ENCODE data around the gene ZNHIT2. TPM values are rescaled to one million over a fixed set of nuclear protein-coding genes. Genes with fewer than 3 reads are reported as not detected.
A peak's percentile ranks its signal among the peaks of the same experiment; 100 is the strongest.
"Not testable (repeated sequence)": the region's sequence is repeated elsewhere in the genome, so short reads cannot be mapped to it uniquely, and the experiment has no call there.

ZNHIT2 gene
- total RNA-seq, 2 donors from 2014 or later: 6.6 to 8.2 TPM

- intact Hi-C loops (cut with DNase I): loop anchor here in 1 of 2 donors (5.0 kb wide), 1 partner anchor 58 kb away; the partner anchor contains the start of gene CAPN1
Observed at GRCh38 chr11:65124480-65125196, 7.1 kb upstream of the ZNHIT2 start.

GRCh38 chr11:65121865-65122696, 4.6 kb upstream of the ZNHIT2 start, which contains the start of the genes FAU and MRPL49:
FAU (minus strand) TSS chr11:65122134; CDS start chr11:65121813, 321 bp downstream.
MRPL49 (plus strand) TSS chr11:65122321; CDS start chr11:65122347, 26 bp downstream.
- ATAC-seq (peak; percentile 91 to 93), DNase-seq (peak; percentile 99)
- intact Hi-C loops (cut with DNase I): loop anchor here in 1 of 2 donors (5.0 kb wide), 1 partner anchor 60 kb away; the partner anchor contains the start of gene CAPN1

More at GRCh38 chr11:65124480-65125196, 7.1 kb upstream of the ZNHIT2 start:
- DNase-seq (no peak), ATAC-seq (no peak)

GRCh38 chr11:65121447-65121864, 4.0 kb upstream of the ZNHIT2 start:
- ATAC-seq (peak in 1 of 2 donors; percentile 0), DNase-seq (no peak)
- intact Hi-C loops (cut with DNase I): loop anchor here in 1 of 2 donors (5.0 kb wide), 1 partner anchor 61 kb away; the partner anchor contains the start of gene CAPN1

- ATAC-seq: no peak
- intact Hi-C loops (cut with DNase I): loop anchor here in 1 of 2 donors (5.0 kb wide), 1 partner anchor 61 kb away; the partner anchor contains the start of gene CAPN1
- DNase-seq: no peak
Observed at GRCh38 chr11:65120831-65121230, 3.3 kb upstream of the ZNHIT2 start.

GRCh38 chr11:65119670-65119995, 2.1 kb upstream of the ZNHIT2 start:
- ATAC-seq (no peak), DNase-seq (no peak)
- intact Hi-C loops (cut with DNase I): loop anchor here in 1 of 2 donors (5.0 kb wide), 1 partner anchor 107 kb away; the partner anchor contains the start of gene ARL2

- not testable (repeated sequence) for ATAC-seq, DNase-seq
- intact Hi-C loops (cut with DNase I): loop anchor here in 1 of 2 donors (5.0 kb wide), 1 partner anchor 107 kb away; the partner anchor contains the start of gene ARL2
Observed at GRCh38 chr11:65118891-65119669, 1.6 kb upstream of the ZNHIT2 start.

- no peak for ATAC-seq
- no peak for DNase-seq
- intact Hi-C loops (cut with DNase I): loop anchor here in 1 of 2 donors (5.0 kb wide), 1 partner anchor 106 kb away; the partner anchor contains the start of gene ARL2
Observed at GRCh38 chr11:65118097-65118837, 766 bp upstream of the ZNHIT2 start.

GRCh38 chr11:65116370-65117205, 913 bp downstream of the ZNHIT2 start:
- DNase-seq: no peak
- peak; percentile 4 to 5 for ATAC-seq
- intact Hi-C loops (cut with DNase I): loop anchor here in 1 of 2 donors (5.0 kb wide), 1 partner anchor 104 kb away; the partner anchor contains the start of gene ARL2

GRCh38 chr11:65115361-65116082, 2.0 kb downstream of the ZNHIT2 start:
- no peak for DNase-seq
- intact Hi-C loops (cut with DNase I): loop anchor here in 1 of 2 donors (5.0 kb wide), 1 partner anchor 103 kb away; the partner anchor contains the start of gene ARL2
- no peak for ATAC-seq

GRCh38 chr11:65114538-65115171, 2.8 kb downstream of the ZNHIT2 start:
- no peak for DNase-seq
- intact Hi-C loops (cut with DNase I): loop anchor here in 1 of 2 donors (5.0 kb wide), 1 partner anchor 102 kb away; the partner anchor contains the start of gene ARL2
- ATAC-seq: no peak

GRCh38 chr11:65113839-65114238, 3.7 kb downstream of the ZNHIT2 start:
- DNase-seq (no peak), ATAC-seq (no peak)
- intact Hi-C loops (cut with DNase I): no loop called here

GRCh38 chr11:65113361-65113756, 4.1 kb downstream of the ZNHIT2 start:
- DNase-seq (no peak), ATAC-seq (no peak)
- intact Hi-C loops (cut with DNase I): no loop called here

GRCh38 chr11:65112546-65113360, 4.7 kb downstream of the ZNHIT2 start:
- DNase-seq (no peak), ATAC-seq (peak; percentile 63 to 65)
- intact Hi-C loops (cut with DNase I): no loop called here

GRCh38 chr11:65111744-65112545, 5.6 kb downstream of the ZNHIT2 start, which contains the start of gene TM7SF2:
TM7SF2 (plus strand) TSS chr11:65111872; CDS start chr11:65112016, 144 bp downstream.
- intact Hi-C loops (cut with DNase I): no loop called here
- peak; percentile 98 for DNase-seq
- peak; percentile 89 to 93 for ATAC-seq
